Stimulated activated CD4-positive, alpha-beta T cell treated with anti-CD3 and anti-CD28 coated beads, Interleukin-1b, Interleukin-23, amount 100 ng/mL, for 48 hours (primary cell): Measurements from ENCODE around the gene PLEKHJ1.
"Not testable (repeated sequence)": the region's sequence is repeated elsewhere in the genome, so short reads cannot be mapped to it uniquely, and the experiment has no call there.

Source experiments
- DNase-seq: peaks from one replicate; pipeline ENCODE4 v3.0.0-alpha.2; 2020

The PLEKHJ1 gene

GRCh38 chr19:2217591-2217990 is 18.5 kb downstream of the PLEKHJ1 start:
- no peak for DNase-seq

- no peak for DNase-seq
These were observed 19.5 kb downstream of the PLEKHJ1 start for GRCh38 chr19:2216361-2217225.

GRCh38 chr19:2215281-2215751 is 20.8 kb downstream of the PLEKHJ1 start:
- DNase-seq = no peak

- DNase-seq = no peak
These were observed 21.9 kb downstream of the PLEKHJ1 start for GRCh38 chr19:2214251-2214650.

- no peak for DNase-seq
These were observed 22.3 kb downstream of the PLEKHJ1 start for GRCh38 chr19:2213799-2214198.

- DNase-seq = no peak
These were observed 23.0 kb downstream of the PLEKHJ1 start for GRCh38 chr19:2212861-2213711.

- no peak for DNase-seq
These were observed 25.0 kb downstream of the PLEKHJ1 start for GRCh38 chr19:2210987-2211740.

GRCh38 chr19:2210206-2210605 is 25.9 kb downstream of the PLEKHJ1 start:
- no peak for DNase-seq

GRCh38 chr19:2209408-2209807 is 26.7 kb downstream of the PLEKHJ1 start:
- no peak for DNase-seq

- DNase-seq = no peak
These were observed 27.2 kb downstream of the PLEKHJ1 start for GRCh38 chr19:2208975-2209374.

GRCh38 chr19:2207991-2208860 is 27.9 kb downstream of the PLEKHJ1 start:
- no peak for DNase-seq

- DNase-seq = no peak
These were observed 29.1 kb downstream of the PLEKHJ1 start for GRCh38 chr19:2207008-2207407.

- no peak for DNase-seq
These were observed 33.8 kb downstream of the PLEKHJ1 start for GRCh38 chr19:2202366-2202765.

- DNase-seq = no peak
These were observed 34.5 kb downstream of the PLEKHJ1 start for GRCh38 chr19:2201473-2202148.

GRCh38 chr19:2200624-2201294 is 35.4 kb downstream of the PLEKHJ1 start:
- DNase-seq = not testable (repeated sequence)

- DNase-seq = no peak
These were observed 36.1 kb downstream of the PLEKHJ1 start for GRCh38 chr19:2199861-2200623.

GRCh38 chr19:2199215-2199614 is 36.9 kb downstream of the PLEKHJ1 start:
- DNase-seq = no peak

- DNase-seq = no peak
These were observed 37.8 kb downstream of the PLEKHJ1 start for GRCh38 chr19:2198317-2198716.

- DNase-seq = no peak
These were observed 38.9 kb downstream of the PLEKHJ1 start for GRCh38 chr19:2197270-2197669.

GRCh38 chr19:2195914-2196313 is 40.2 kb downstream of the PLEKHJ1 start:
- DNase-seq = no peak
